ENCODE results near the gene HIVEP3.

- TF ChIP-seq CTCF (conservative IDR thresholded peaks at IDR 0.05; ENCODE audit: low read depth, low read length), result no peak
- no peak for TF ChIP-seq EZH2 (IDR thresholded peaks at IDR 0.05; ENCODE audit: borderline replicate concordance, low read depth, low read length, poor library complexity, severe bottlenecking)
Observed at GRCh38 chr1:41536361-41536802, 382.3 kb downstream of the HIVEP3 start.
